Measurements from ENCODE around the gene MLANA.

Gene MLANA

DNA sequence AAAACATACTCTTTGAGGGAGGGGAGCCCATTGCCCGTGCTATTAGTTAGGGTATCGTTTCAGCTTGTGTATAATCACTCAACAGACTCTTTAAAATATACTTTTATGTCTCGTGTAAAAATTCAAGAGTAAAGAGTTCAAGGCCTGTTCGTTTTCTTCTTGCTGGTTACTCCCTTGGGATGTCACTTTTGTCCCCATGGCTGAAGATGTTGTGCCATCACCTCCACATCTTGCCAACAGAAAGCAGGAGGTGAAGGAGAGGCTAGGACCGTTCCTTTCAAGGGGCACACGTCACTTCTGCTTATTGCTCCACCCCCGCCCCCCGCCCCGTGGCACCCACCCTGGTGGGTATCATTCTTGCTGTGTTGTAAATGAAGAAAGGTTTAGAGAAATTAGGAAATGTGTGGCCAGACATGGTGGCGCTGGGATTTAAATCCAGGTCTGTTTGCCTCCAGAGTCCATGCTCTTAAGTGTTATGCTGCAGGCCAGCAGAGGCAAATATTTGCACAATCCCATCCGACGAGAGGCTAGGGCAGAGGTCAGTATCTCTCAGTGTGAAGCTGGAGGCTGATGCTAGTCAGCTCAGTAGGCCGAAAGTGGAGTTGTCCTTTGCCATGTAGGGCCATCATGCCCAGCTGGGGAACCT is 3.0 kb downstream of the MLANA start:
- Histone ChIP-seq H3K9ac (no peak overlapping the region), H3K36me3 (peaks cover 0 to 29% (median 0%) of the 10 kb centered on the region in 11 experiments; a peak in 8 of 22 replicates), H4K20me1 (no peaks in the 10 kb centered on the region; a peak in 1 of 22 replicates), H3K9me3 (replicated peaks in 1 of 11) (no peaks in the 10 kb centered on the region), H3K4me3 (no peak overlapping the region), H3K4me1 (no peaks in the 10 kb centered on the region), H3K4me2 (no peak overlapping the region), H3K27ac (no peak overlapping the region), H3K27me3 (no peaks in the 10 kb centered on the region)
- TF ChIP-seq Cebpa-rat (IDR thresholded peaks at IDR 0.05) = no peak

GRCh38 chr9:5894237-5894959 is 3.7 kb downstream of the MLANA start:
- Histone ChIP-seq H4K20me1 (no peaks in the 10 kb centered on the region; a peak in 1 of 22 replicates), H3K4me3 (no peak overlapping the region), H3K4me1 (no peaks in the 10 kb centered on the region), H3K36me3 (peaks cover 0 to 36% (median 0%) of the 10 kb centered on the region in 11 experiments; a peak in 8 of 22 replicates), H3K9ac (no peak overlapping the region), H3K27ac (no peak overlapping the region), H3K27me3 (no peaks in the 10 kb centered on the region), H3K9me3 (replicated peaks in 1 of 11) (no peaks in the 10 kb centered on the region), H3K4me2 (no peak overlapping the region)
- TF ChIP-seq Cebpa-rat (IDR thresholded peaks at IDR 0.05) = no peak

DNA sequence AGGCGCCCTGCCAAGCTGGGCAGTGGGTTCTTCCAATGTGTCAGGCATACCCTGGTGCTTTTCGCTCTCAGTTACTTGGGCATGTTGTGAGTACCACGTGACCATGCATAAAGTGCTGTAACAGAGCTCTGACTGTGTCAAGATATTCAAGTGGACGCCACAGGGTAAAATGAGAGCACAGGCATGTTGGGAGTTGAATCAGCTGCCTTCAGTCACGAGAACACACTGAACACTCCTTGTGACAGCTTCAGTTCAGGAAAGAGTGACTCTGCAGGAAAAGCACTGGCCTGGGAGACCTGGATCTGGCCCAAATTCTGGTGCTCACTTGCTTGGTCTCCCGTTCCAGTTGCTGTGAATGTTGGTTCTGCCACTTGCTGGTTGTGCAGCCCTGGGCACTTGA is 5.1 kb downstream of the MLANA start:
- peaks cover 0 to 4% (median 0%) of the 10 kb centered on the region in 10 experiments; a peak in 1 of 20 replicates for H3K4me1 ChIP-seq
- no peaks in the 10 kb centered on the region for H3K9me3 ChIP-seq (replicated peaks in 1 of 11)
- H3K36me3 ChIP-seq = peaks cover 0 to 36% (median 0%) of the 10 kb centered on the region in 11 experiments; a peak in 8 of 22 replicates
- H3K4me3 ChIP-seq = no peak overlapping the region
- H3K27ac ChIP-seq = no peak overlapping the region
- no peak for TF ChIP-seq Cebpa-rat (IDR thresholded peaks at IDR 0.05)
- no peak overlapping the region for H3K9ac ChIP-seq
- H3K4me2 ChIP-seq = no peak overlapping the region
- H4K20me1 ChIP-seq = no peaks in the 10 kb centered on the region; a peak in 1 of 22 replicates
- H3K27me3 ChIP-seq = no peaks in the 10 kb centered on the region

DNA sequence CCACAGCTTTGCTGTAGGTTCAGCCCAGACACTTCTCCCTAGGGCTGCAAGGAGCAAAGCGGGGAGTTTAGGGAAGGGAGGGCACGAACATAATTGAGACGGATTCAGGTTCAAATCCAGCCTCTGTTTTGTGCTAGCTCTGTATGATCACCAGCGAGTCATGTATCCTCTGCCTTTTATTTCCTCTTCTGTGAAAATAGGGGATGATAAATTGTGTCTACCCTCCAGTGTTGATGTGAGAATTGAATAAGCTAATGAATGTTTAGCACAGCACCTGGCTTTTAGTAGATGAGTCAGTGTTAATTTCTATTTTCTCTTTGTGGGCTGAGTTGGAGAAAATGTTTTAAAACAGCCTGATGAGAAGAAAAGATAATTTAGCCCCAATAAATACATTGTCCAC is 6.2 kb downstream of the MLANA start:
- H3K4me3 ChIP-seq = no peak overlapping the region
- H3K4me1 ChIP-seq = peaks cover 0 to 5% (median 0%) of the 10 kb centered on the region in 10 experiments; a peak in 1 of 20 replicates

DNA sequence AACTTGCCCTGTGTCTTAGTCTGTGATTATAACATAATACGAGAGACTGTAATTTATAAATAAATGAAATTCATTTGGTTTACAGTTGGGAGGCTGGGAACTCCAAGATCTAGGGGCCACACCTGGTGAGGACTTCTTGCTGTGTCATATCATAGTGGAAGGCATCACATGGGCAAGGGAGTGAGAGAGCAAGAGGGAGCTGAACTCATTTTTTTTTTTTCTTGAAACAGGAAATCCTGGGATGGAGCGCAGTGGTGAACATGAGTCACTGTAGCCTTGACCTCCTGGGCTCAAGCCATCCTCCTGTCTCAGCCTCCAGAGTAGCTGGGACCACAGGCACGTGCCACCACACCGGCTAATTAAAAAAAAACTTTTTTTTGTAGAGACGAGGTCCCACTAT is 7.2 kb downstream of the MLANA start:
- no peak overlapping the region for H3K9ac ChIP-seq
- TF ChIP-seq Cebpa-rat (IDR thresholded peaks at IDR 0.05) = no peak
- no peak overlapping the region for H3K4me2 ChIP-seq
- no peaks in the 10 kb centered on the region for H3K9me3 ChIP-seq (replicated peaks in 1 of 11)
- peaks cover 0 to 5% (median 0%) of the 10 kb centered on the region in 10 experiments; a peak in 1 of 20 replicates for H3K4me1 ChIP-seq
- H3K27me3 ChIP-seq = no peaks in the 10 kb centered on the region
- H3K4me3 ChIP-seq = no peak overlapping the region
- H3K36me3 ChIP-seq = peaks cover 0 to 44% (median 0%) of the 10 kb centered on the region in 11 experiments; a peak in 8 of 22 replicates
- no peaks in the 10 kb centered on the region; a peak in 1 of 22 replicates for H4K20me1 ChIP-seq
- no peak overlapping the region for H3K27ac ChIP-seq

More for the DNA sequence above, 6.2 kb downstream of the MLANA start:
- Histone ChIP-seq H3K9ac (no peak overlapping the region), H3K27ac (no peak overlapping the region), H3K9me3 (replicated peaks in 1 of 11) (no peaks in the 10 kb centered on the region), H3K4me2 (no peak overlapping the region), H3K36me3 (peaks cover 0 to 41% (median 0%) of the 10 kb centered on the region in 11 experiments; a peak in 8 of 22 replicates), H3K27me3 (no peaks in the 10 kb centered on the region), H4K20me1 (no peaks in the 10 kb centered on the region; a peak in 1 of 22 replicates)
- no peak for TF ChIP-seq Cebpa-rat (IDR thresholded peaks at IDR 0.05)

GRCh38 chr9:5899292-5899691 is 8.6 kb downstream of the MLANA start:
- H3K4me1 ChIP-seq = peaks cover 0 to 5% (median 0%) of the 10 kb centered on the region in 10 experiments; a peak in 1 of 20 replicates
- no peaks in the 10 kb centered on the region; a peak in 1 of 22 replicates for H4K20me1 ChIP-seq
- H3K36me3 ChIP-seq = peaks cover 0 to 56% (median 0%) of the 10 kb centered on the region in 11 experiments; a peak in 9 of 22 replicates
- H3K9ac ChIP-seq = no peak overlapping the region
- no peak overlapping the region for H3K4me3 ChIP-seq
- H3K9me3 ChIP-seq (replicated peaks in 1 of 11) = no peaks in the 10 kb centered on the region
- TF ChIP-seq Cebpa-rat (IDR thresholded peaks at IDR 0.05) = no peak
- H3K27me3 ChIP-seq = no peaks in the 10 kb centered on the region
- no peak overlapping the region for H3K27ac ChIP-seq
- H3K4me2 ChIP-seq = no peak overlapping the region

GRCh38 chr9:5900622-5901021 is 9.9 kb downstream of the MLANA start:
- no peak overlapping the region for H3K4me3 ChIP-seq
- H3K4me1 ChIP-seq = peaks cover 0 to 5% (median 0%) of the 10 kb centered on the region in 10 experiments; a peak in 1 of 20 replicates
- H3K27ac ChIP-seq = no peak overlapping the region
- no peak overlapping the region for H3K9ac ChIP-seq
- H4K20me1 ChIP-seq = no peaks in the 10 kb centered on the region; a peak in 1 of 22 replicates
- peaks cover 0 to 70% (median 0%) of the 10 kb centered on the region in 11 experiments; a peak in 9 of 22 replicates for H3K36me3 ChIP-seq
- no peaks in the 10 kb centered on the region for H3K9me3 ChIP-seq (replicated peaks in 1 of 11)
- no peaks in the 10 kb centered on the region for H3K27me3 ChIP-seq
- no peak for TF ChIP-seq Cebpa-rat (IDR thresholded peaks at IDR 0.05)
- H3K4me2 ChIP-seq = no peak overlapping the region

GRCh38 chr9:5902377-5902776 is 11.7 kb downstream of the MLANA start:
- H3K4me2 ChIP-seq = no peak overlapping the region
- no peak overlapping the region for H3K9ac ChIP-seq
- peaks cover 0 to 5% (median 0%) of the 10 kb centered on the region in 10 experiments; a peak in 1 of 20 replicates for H3K4me1 ChIP-seq
- H3K27me3 ChIP-seq = no peaks in the 10 kb centered on the region
- H3K27ac ChIP-seq = no peak overlapping the region
- TF ChIP-seq Cebpa-rat (IDR thresholded peaks at IDR 0.05) = no peak
- H3K9me3 ChIP-seq (replicated peaks in 1 of 11) = no peaks in the 10 kb centered on the region
- peaks cover 0 to 69% (median 0%) of the 10 kb centered on the region in 11 experiments; a peak in 9 of 22 replicates for H3K36me3 ChIP-seq
- H3K4me3 ChIP-seq = no peak overlapping the region
- H4K20me1 ChIP-seq = no peaks in the 10 kb centered on the region

- Histone ChIP-seq H3K4me2 (no peak overlapping the region), H3K4me3 (no peak overlapping the region), H4K20me1 (no peaks in the 10 kb centered on the region), H3K27ac (no peak overlapping the region), H3K9ac (no peak overlapping the region), H3K9me3 (replicated peaks in 1 of 11) (no peaks in the 10 kb centered on the region), H3K4me1 (peaks cover 0 to 10% (median 0%) of the 10 kb centered on the region in 10 experiments; a peak in 5 of 20 replicates), H3K27me3 (no peaks in the 10 kb centered on the region), H3K36me3 (peaks cover 0 to 75% (median 0%) of the 10 kb centered on the region in 11 experiments; a peak in 6 of 22 replicates)
- TF ChIP-seq Cebpa-rat (IDR thresholded peaks at IDR 0.05) = no peak
Observed at GRCh38 chr9:5908918-5909317, 18.2 kb downstream of the MLANA start.
